ENCODE measurements around the gene SCCPDH.
A peak's percentile ranks its signal among the peaks of the same experiment; 100 is the strongest.

The SCCPDH gene

DNA sequence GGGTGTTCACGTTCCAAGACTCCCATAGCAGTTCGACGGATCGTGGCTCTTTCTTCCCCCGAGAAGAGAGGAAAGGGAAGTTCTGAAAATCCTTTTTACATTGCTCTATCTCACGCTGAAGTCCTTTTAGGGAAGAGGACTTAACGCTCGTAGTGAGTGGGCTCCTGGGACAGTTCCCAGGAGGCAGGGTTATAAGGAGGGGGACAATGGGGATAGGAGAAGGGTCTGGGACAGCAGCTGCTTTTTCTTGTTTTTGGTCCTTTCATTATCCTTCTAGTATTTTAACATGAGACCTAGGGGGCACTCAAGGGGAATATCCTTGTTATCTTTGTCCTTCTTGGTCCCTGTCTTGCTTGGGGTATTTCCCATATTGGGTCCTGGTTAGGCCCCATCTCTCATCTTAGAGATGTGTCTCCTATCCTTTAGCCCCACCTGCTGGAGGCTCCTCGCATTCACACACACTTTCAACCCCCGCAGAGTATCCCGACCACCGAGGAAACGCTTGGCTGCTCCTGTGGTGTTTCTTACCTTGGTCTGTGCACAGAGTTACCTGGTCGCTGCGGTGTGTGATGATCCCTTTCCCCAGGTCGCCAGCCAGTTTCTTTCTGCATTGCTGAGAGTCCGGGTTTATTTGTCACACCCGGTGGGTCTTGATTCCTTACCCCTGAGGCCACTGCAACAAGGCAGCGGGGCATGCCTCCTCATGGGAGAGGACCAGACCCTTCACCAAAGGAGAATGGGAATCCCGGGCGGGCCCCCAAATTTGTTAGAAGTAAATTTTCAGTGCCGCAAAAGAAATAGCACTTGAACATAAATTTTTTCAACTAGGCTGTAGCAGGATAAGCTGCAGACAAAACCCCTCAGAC lies 29.7 kb downstream of the SCCPDH start:
- peak; percentile 45 for DNase-seq

DNA sequence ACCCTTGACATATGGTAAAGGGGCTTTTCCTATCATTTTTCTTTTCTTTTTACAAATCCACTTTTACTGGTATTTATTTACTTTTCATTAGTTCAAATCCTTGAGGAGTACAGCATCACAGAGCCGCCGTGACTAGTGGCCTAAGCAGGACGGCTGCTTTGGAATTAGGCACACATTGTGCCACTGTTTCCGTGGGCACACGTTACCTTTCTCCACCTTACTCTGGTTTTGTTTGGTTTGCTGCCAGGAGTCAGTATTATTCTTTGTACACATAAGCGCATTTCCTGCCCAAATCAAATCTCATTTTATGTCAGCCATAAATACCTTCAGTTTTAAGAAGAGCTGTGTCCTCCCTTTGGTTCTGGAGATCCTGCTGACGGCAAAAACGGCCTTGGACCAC lies 31.2 kb downstream of the SCCPDH start:
- DNase-seq, result no peak

- DNase-seq, result no peak
These were observed 36.5 kb downstream of the SCCPDH start for GRCh38 chr1:246760422-246761347.

DNA sequence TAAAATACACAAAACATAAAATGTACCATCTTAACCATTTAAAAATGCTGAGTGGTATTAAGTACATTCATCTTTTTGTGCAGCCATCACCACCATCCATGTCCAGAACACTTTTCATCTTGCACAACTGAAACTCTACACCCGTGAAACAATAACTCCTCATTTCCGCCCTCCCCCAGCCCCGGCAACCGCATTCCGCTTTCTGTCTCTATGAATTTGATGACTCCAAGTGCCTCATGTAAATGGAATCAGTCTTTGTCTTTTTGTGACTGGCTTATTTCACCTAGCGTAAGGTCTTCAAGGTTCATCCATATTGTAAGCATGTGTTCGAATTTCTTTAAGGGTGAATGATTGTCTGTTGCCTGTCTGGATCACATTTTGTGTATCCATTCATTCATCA lies 37.2 kb downstream of the SCCPDH start:
- no peak for DNase-seq

DNA sequence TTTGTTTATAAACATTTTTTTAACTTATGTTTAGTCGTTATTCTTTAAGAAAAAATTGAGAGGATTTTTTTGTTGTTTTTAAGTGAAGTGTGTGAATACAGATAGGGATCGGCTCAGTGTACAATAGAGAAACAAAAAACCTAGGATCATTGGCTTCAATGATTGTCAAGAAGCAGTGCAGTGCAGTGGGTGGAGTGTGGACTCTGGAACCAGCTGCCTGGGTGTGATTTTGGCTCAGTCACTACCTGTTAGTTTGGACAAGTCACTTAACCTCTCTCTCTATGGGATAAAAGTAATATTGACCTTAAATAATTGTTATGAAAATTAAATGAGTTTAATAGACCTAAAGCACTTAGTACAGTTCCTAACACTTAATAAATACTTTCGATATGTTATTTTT lies 41.3 kb downstream of the SCCPDH start:
- no peak for DNase-seq

DNA sequence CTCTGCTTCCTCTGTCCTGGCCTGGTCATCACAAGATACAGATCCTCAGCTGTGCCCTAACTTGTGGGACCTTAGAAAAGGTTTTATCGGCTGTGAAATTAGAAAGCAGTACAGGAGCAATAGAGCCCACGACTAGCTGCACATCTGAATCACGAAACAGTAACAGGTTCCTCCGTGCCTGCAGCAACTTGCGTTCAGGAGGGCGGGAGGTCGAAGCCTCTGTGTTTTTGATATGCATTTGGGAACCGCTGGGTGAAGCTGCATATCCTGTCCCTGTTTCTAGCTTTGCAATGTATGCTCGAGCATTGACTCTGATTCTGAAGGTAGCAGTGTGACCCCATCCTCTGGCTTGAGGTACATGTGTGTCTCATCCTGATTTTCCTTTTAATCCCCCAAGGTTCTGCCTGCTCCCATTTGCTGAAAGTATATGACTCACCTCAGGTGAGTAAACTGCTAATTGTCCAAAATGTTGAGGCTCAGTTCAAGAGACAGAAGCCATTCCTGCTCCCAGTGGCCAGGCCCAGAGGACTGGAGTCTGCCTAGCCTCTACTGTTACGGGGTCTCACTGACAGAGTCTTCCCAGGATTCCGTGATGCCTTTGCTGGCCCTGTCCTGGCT lies 44.3 kb downstream of the SCCPDH start:
- no peak for DNase-seq

GRCh38 chr1:246769306-246769705 lies 45.1 kb downstream of the SCCPDH start:
- no peak for DNase-seq

GRCh38 chr1:246771366-246771765 lies 47.2 kb downstream of the SCCPDH start:
- DNase-seq, result no peak

DNA sequence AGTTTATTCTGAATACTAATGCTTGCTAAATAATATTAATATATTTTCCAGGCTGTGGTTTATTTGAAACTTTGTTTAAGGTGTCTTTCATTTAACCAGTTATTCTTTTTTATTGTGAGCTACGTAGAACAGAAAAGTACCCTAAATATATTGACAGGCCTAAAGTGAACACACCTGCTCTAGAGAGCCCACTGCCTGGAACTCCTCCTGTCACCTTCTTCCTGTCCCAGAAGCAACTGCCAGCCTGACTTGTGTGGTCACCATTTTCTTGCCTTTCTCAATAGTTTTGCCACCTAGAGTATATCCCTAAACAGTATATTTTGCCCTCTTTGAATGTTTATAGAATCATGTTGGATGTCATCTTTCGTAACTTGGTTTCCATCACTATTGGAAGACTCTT lies 48.5 kb downstream of the SCCPDH start:
- no peak for DNase-seq

DNA sequence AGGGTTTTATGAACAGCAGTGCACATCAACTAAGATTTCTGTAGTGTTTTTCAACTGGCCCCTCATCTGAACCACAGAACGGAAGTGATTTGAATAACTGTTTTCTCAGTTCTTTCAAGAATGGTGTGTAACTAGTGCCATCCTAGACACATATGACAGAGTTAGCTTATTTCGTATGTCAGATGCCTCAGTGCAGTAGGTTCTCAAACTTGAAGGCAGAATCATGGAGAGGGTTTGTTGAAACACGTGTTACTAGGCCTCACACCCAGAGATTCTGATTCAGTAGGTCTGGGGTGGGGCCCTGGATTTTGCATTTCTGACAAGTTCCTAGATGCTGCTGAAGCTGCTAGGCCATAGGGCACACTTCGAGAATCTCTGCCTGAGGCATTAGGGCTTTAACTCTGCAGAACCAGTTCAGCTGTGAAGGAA lies 49.0 kb downstream of the SCCPDH start:
- no peak for DNase-seq

DNA sequence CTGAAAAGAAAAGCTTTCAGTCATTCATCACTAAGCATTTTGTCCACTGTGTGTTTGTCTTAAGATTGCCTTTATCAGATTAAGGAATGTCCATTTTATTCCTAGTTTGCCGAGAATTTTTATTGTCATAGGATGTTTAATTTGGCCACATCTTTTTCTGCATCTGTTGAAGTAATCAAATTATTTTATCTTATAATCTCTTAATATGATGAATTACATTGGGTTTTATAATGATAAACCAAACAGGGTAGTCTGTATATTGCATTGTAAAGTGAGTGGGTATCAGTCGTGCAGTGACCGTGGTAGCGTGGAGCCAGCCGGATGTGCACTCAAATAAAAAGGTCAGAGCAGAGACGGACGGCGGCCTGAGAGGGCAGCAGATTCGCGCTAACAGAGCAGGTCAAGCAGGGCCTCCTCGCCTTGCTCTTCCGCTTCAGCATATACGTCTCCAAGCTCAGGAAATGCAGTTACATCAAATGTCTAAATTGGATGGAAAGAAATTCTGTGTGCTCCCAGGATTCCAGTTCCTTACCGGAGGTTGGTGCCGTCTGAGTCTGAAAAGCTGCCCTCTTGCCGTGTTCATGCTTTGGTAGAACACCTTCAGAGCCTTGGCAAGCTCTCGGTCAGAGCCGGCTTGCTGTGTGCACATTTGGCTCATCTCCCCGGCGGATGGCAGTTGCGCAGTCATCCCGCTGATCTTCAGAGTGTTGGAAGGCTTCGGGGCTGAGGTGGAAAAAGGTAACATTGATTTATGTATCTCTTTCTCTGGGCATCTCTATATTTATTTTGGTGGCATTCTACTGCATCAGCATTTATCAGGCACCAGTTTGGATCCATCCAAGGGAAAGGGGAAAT lies 51.5 kb downstream of the SCCPDH start:
- DNase-seq, result no peak

GRCh38 chr1:246776923-246777322 lies 52.7 kb downstream of the SCCPDH start:
- no peak for DNase-seq

- no peak for DNase-seq
These were observed 54.5 kb downstream of the SCCPDH start for GRCh38 chr1:246778663-246779062.

DNA sequence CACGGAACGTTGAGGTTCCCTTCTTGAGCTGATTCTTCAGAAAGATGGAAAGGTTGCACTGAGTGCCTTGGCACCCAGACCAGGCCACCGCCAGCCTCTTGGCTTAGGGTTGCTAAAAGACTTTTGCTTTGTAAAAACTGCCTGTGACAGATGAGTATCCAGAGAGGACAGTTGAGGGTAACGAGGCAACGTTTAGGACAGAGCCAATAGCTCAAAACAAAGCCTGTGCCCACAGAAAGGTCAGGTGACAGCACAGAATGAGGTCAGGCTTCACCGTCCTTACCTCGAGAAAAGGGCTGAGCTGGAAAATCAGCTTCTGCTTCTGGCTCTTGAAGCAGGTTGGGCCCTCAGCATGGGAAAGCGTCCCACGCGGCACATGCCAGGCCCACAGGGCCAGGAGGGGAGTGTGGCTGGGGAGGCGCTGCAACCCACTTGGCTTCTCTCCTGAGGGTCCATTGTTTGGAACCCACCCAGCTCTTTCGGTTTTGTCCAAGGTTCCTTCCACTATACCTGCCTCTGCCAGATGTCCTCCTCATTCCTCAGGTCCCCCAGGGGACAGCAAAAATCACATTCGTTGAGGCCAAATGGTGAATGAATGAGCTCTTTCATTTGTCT lies 55.5 kb downstream of the SCCPDH start:
- no peak for DNase-seq

DNA sequence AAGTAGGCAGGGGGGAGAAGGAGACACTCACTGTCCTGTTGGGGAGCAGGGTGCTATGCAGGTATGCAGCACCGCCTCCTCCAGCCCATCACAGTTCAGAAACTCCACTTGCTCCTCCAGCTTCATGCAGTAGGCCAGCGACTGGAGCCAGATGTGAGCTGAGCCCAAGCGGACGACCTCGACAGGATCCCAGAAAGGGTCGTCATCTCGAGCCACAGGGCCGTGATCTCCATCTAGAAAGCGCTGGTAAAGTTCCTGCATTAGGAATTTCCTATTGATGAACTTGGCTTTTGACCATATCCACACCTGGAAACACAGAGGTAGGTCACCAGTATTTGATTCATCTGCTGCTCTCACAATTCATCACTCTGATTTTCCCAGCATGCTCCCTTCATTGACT lies 56.1 kb downstream of the SCCPDH start:
- DNase-seq, result no peak

DNA sequence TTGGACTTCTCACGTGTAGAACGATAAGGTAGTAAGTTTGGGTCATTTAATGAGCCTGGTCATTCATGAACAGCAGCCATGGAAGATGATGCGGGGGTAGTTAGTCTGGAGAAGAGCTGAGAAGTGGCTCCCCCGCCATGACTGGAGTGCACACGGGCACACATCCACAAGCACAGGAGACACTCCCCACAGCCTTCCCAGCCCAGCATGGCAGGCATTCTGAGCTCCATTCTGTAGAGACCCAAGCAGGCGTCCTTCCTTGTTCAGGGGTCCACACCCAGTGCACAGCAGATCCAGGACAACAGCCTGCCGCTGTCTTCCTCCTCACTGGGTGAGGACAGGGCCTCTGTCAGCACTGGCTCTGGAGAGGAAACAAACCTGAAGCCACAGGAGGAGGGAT lies 57.0 kb downstream of the SCCPDH start:
- DNase-seq, result no peak

GRCh38 chr1:246782120-246782900 lies 58.1 kb downstream of the SCCPDH start:
- no peak for DNase-seq

DNA sequence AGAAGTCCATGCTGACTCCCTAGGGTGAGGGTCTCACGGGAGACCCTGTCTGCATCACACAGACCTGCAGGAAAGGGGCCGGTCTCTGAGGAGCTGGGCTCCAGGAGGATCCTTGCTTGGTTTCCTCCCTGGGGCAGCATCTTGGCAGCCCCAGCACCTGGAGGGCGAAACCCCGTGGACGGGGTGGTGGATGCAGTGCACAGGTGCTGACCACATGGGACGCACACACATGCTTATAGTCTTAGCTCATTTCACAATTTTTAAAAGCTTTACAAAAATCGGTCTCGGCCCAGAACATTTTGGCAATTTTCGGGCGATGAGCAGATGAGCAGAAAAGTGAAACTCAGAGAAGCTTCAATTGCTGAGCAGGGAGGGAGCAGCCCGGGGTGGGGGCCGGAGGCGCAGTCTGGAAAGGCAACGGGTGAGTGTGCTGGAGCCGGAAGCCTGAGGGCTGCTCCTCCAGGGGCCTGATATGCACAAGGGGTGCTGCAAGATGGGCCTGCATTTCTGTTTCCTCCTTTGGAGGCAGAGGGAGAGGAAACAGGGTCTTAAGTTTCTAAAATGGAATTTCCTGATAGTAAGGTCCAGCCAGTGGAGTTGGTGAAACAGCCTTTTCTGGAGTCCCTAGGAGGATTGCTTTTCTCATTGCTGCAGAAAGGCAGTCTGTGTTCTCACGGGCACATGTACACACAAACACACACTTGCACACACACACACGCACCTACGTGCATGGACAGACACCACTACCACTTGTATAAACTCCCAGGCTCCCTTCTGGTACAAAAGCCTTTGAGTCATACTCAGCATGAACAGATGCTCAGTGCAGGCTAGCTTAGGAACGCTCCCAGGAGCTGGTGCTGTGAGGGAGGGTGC lies 60.6 kb downstream of the SCCPDH start:
- DNase-seq, result no peak

DNA sequence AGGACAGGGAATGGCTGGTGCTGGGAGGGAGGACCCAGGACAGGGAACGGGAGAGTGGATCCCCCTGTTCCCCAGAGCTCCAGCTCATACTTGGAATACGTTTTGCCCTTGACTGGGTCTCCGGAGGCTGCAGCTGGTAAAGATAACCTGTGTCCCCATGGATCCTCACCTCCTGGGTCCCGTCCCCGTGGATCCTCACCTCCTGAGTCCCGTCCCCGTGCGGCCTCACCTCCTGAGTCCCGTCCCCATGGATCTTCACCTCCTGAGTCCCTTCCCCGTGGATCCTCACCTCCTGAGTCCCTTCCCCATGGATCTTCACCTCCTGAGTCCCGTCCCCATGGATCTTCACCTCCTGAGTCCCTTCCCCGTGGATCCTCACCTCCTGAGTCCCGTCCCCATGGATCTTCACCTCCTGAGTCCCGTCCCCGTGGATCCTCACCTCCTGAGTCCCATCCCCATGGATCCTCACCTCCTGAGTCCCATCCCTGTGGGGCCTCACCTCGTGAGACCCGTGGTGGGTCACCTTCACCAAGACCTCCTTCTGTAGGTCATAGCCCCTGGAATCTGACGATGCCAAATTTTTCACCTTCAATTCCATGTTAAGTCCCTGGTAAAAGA lies 61.4 kb downstream of the SCCPDH start:
- DNase-seq, result no peak

Data from CD4-positive, alpha-beta T cell treated with Interleukin-4 for 4 hours (primary cell).